ENCODE measurements around the gene GIPC1. TPM values are rescaled to one million over a fixed set of nuclear protein-coding genes. Genes with fewer than 3 reads are reported as not detected.

GIPC1 gene
- total and polyA plus RNA-seq, 9 donors = 14.7 to 64.5 (median 40.9) TPM

GRCh38 chr19:14533450-14533849, 37.5 kb upstream of the GIPC1 start:
- no peaks in the 10 kb centered on the region for H3K36me3 ChIP-seq
- WGBS, 3 donors = 86 to 91% (median 90%) methylated on average over 5 of the region's 5 CpGs
- no peak for DNase-seq
- no peak overlapping the region for H3K4me3 ChIP-seq
- H3K4me1 ChIP-seq (ENCODE audit: insufficient read depth) = peaks cover 7% of the 10 kb centered on the region
- no peaks in the 10 kb centered on the region for H3K27me3 ChIP-seq
- no peaks in the 10 kb centered on the region for H3K9me3 ChIP-seq
- no peak overlapping the region for H3K27ac ChIP-seq
- intact Hi-C loops (cut with DNase I) = no loop called here
- no peak for TF ChIP-seq POLR2A (IDR thresholded peaks at IDR 0.05)
- TF ChIP-seq, protein P1, sequence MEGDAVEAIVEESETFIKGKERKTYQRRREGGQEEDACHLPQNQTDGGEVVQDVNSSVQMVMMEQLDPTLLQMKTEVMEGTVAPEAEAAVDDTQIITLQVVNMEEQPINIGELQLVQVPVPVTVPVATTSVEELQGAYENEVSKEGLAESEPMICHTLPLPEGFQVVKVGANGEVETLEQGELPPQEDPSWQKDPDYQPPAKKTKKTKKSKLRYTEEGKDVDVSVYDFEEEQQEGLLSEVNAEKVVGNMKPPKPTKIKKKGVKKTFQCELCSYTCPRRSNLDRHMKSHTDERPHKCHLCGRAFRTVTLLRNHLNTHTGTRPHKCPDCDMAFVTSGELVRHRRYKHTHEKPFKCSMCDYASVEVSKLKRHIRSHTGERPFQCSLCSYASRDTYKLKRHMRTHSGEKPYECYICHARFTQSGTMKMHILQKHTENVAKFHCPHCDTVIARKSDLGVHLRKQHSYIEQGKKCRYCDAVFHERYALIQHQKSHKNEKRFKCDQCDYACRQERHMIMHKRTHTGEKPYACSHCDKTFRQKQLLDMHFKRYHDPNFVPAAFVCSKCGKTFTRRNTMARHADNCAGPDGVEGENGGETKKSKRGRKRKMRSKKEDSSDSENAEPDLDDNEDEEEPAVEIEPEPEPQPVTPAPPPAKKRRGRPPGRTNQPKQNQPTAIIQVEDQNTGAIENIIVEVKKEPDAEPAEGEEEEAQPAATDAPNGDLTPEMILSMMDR (IDR thresholded peaks at IDR 0.05) = no peak
- no peak for TF ChIP-seq EP300 (IDR thresholded peaks at IDR 0.05)

- H3K27me3 ChIP-seq = no peaks in the 10 kb centered on the region
- H3K4me1 ChIP-seq (ENCODE audit: insufficient read depth) = peaks cover 3% of the 10 kb centered on the region
- H3K27ac ChIP-seq = no peak overlapping the region
- TF ChIP-seq EP300 (IDR thresholded peaks at IDR 0.05) (no peak), POLR2A (IDR thresholded peaks at IDR 0.05) (no peak)
- TF ChIP-seq, protein P1 (IDR thresholded peaks at IDR 0.05) = no peak
- intact Hi-C loops (cut with DNase I) = no loop called here
- no peak for DNase-seq
- WGBS, 3 donors = 65 to 73% (median 68%) methylated on average over 3 of the region's 3 CpGs
- H3K4me3 ChIP-seq = peak overlapping the region; percentile 83
- H3K36me3 ChIP-seq = no peaks in the 10 kb centered on the region
- H3K9me3 ChIP-seq = no peaks in the 10 kb centered on the region
Observed at GRCh38 chr19:14530506-14530905, 34.6 kb upstream of the GIPC1 start.

GRCh38 chr19:14530005-14530348, 34.0 kb upstream of the GIPC1 start:
- DNase-seq = no peak

DNA sequence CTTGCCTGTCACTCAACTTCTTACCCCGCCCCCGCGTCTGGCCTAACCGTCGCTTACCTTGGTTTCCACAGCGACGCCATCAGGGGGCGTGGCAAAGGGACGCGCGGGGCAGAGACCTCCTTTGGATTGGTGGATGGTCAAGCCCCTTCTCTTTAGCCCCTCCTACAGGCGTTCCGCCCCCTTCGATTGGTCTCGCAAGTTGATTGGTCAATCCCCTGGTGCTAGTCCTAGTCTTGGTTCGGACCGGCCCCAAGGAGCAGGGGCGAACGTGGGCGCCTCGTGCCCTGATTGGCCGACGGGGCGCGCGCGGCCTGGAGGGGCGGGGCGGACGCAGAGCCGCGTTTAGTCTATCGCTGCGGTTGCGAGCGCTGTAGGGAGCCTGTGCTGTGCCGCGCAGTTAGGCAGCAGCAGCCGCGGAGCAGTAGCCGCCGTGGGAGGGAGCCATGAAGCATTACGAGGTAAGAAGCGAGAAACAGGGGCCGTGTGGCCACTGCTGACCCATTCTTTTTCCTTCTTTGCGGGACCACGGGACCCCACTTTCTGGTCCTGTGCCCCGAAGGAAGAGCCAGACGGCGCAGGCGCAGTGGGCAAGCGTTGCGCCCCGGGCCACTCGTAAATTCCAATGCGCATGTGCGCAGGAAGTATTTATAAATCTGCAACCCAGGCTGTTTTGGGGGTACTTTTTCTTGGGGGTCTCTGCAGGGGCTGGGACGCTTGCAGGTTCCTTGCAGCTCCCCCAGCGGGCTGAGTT, 33.5 kb upstream of the GIPC1 start, which contains the start of gene TECR:
TSS of gene TECR (plus strand) at position 341 of the 751 bp plus-strand sequence. CDS start at position 444, 103 bp downstream.
- no peaks in the 10 kb centered on the region for H3K36me3 ChIP-seq
- H3K27me3 ChIP-seq = no peaks in the 10 kb centered on the region
- H3K9me3 ChIP-seq = no peaks in the 10 kb centered on the region
- peaks cover 3% of the 10 kb centered on the region for H3K4me1 ChIP-seq (ENCODE audit: insufficient read depth)
- H3K27ac ChIP-seq = peak within 1 kb of the TSS; percentile 79 to 92
- 0% methylated on average over 55 to 59 of the region's 59 CpGs for WGBS, 3 donors
- peak within 1 kb of the TSS; percentile 83 for H3K4me3 ChIP-seq
- TF ChIP-seq EP300 (IDR thresholded peaks at IDR 0.05) (no peak), POLR2A (IDR thresholded peaks at IDR 0.05) (peak; percentile 95)
- TF ChIP-seq, protein P1 (IDR thresholded peaks at IDR 0.05) = peak in 2 of 3 donors; percentile 10 to 20
- DNase-seq = peak; percentile 99 to 100 (median 100)
- intact Hi-C loops (cut with DNase I) = no loop called here

More at GRCh38 chr19:14530005-14530348, 34.0 kb upstream of the GIPC1 start:
- H3K27ac ChIP-seq = peak overlapping the region in 1 of 2 donors; percentile 92
- H3K27me3 ChIP-seq = no peaks in the 10 kb centered on the region
- no peaks in the 10 kb centered on the region for H3K9me3 ChIP-seq
- H3K36me3 ChIP-seq = no peaks in the 10 kb centered on the region
- WGBS, 3 donors = 0% methylated on average over 18 of the region's 18 CpGs
- peak overlapping the region; percentile 83 for H3K4me3 ChIP-seq
- intact Hi-C loops (cut with DNase I) = no loop called here
- peaks cover 3% of the 10 kb centered on the region for H3K4me1 ChIP-seq (ENCODE audit: insufficient read depth)
- no peak for TF ChIP-seq EP300 (IDR thresholded peaks at IDR 0.05)
- TF ChIP-seq, protein P1 (IDR thresholded peaks at IDR 0.05) = no peak
- no peak for TF ChIP-seq POLR2A (IDR thresholded peaks at IDR 0.05)

Data from ovary (tissue), 9 donors.